Panc1 (cell line): ENCODE measurements around the gene THEM4. TPM values are rescaled to one million over a fixed set of nuclear protein-coding genes. Genes with fewer than 3 reads are reported as not detected.

ENCODE experiments used
- ATAC-seq: fragments of 200-7000 bp; cut with Tn5 transposase; 2 replicates; pipeline ENCODE4 v1.9.1; 2020; ENCODE audit warnings: mild to moderate bottlenecking, moderate library complexity
- BruUV-seq: library from RNA; stranded (reverse); fragments of 400-500 nt; replicated peaks from 2 replicates; lab custom pipeline; 2021; lab: Mats Ljungman, UMichigan
- CTCF ChIA-PET: fragments of 300-600 bp; sonication (Branson Sonifier 250); formaldehyde crosslinking; loops from one replicate; lab custom pipeline; 2022; ENCODE audit warnings: antibody characterized with exemption; lab: Charles Lee
- POLR2A ChIA-PET: fragments of 300-600 bp; sonication (Branson Sonifier 250); formaldehyde crosslinking; loops from one replicate; lab custom pipeline; 2022; ENCODE audit warnings: antibody characterized with exemption; lab: Charles Lee
- DNase-seq: peaks from one replicate; pipeline ENCODE4 v3.0.0-alpha.2; 2010; ENCODE audit warnings: low read depth, low spot score
- H3K27ac ChIP-seq: 2 replicates; pipeline ENCODE4 v1.5.1; 2011; ENCODE audit warnings: mild to moderate bottlenecking, low read length, inconsistent platforms
- H3K27me3 ChIP-seq: fragments of 200-500 bp; sonication (Bioruptor generic); 2 replicates; pipeline ENCODE4 v1.6.0; 2014; ENCODE audit warnings: low read length, inconsistent platforms; ENCODE audit not compliant: control insufficient read depth, insufficient read depth
- H3K36me3 ChIP-seq: fragments of 200-500 bp; sonication (Bioruptor generic); 2 replicates; pipeline ENCODE4 v1.5.1; 2014; ENCODE audit warnings: inconsistent platforms, mild to moderate bottlenecking, low read length, moderate library complexity; ENCODE audit not compliant: control insufficient read depth, insufficient read depth
- H3K4me1 ChIP-seq: 2 replicates; pipeline ENCODE4 v1.5.1; 2011; ENCODE audit warnings: inconsistent platforms, mild to moderate bottlenecking, low read length, moderate library complexity; ENCODE audit not compliant: control insufficient read depth, insufficient read depth
- H3K4me3 ChIP-seq, 2 experiments: 2 replicates each; pipeline ENCODE4 v1.5.1; 2011 to 2012; ENCODE audit warnings: low read depth in 2 of 2, low read length in 2 of 2, mild to moderate bottlenecking in 2 of 2, inconsistent platforms in 1 of 2, moderate library complexity in 1 of 2
- H3K9me3 ChIP-seq: fragments of 200-500 bp; sonication (Bioruptor generic); 2 replicates; pipeline ENCODE4 v1.5.1; 2014; ENCODE audit warnings: low read depth, mild to moderate bottlenecking, inconsistent platforms, low read length, moderate library complexity; ENCODE audit not compliant: control insufficient read depth, insufficient read depth
- CTCF ChIP-seq: fragments of 450-650 bp; IDR thresholded peaks from 2 replicates; pipeline ENCODE4 v1.5.1; 2017; ENCODE audit warnings: mild to moderate bottlenecking
- POLR2AphosphoS5 ChIP-seq: IDR thresholded peaks from 2 replicates; pipeline ENCODE4 v1.6.1; 2012; ENCODE audit warnings: mild to moderate bottlenecking, low read depth, low read length, moderate library complexity
- REST ChIP-seq, 2 experiments: IDR thresholded peaks; 2 replicates each; pipeline ENCODE4 v1.6.1; 2011 to 2012; ENCODE audit warnings: low read depth in 2 of 2, control low read depth in 1 of 2, low read length in 1 of 2, mild to moderate bottlenecking in 1 of 2, moderate library complexity in 1 of 2; ENCODE audit not compliant: insufficient read depth in 1 of 2
- SIN3A ChIP-seq: IDR thresholded peaks from 2 replicates; pipeline ENCODE4 v1.6.1; 2012; ENCODE audit warnings: low read depth, mild to moderate bottlenecking, low read length, moderate library complexity, borderline replicate concordance; ENCODE audit not compliant: insufficient read depth
- TCF7L2 ChIP-seq: IDR thresholded peaks from 2 replicates; pipeline ENCODE4 v1.6.1; 2011; ENCODE audit warnings: mild to moderate bottlenecking, low read depth, low read length, inconsistent platforms
- in situ Hi-C: cut with HindIII; loops from 2 replicates; pipeline ENCODE4 v1.10.0; 2016; ENCODE audit warnings: low sequenced_read_pairs, low pct_unique_long_range_greater_than_20kb
- intact Hi-C: fragments of 100-400 bp; cut with micrococcal nuclease; formaldehyde crosslinking; loops from one replicate; pipeline ENCODE4 v1.10.0; 2022; ENCODE audit not compliant: unreplicated experiment
- total RNA-seq: library from RNA; stranded (reverse); gene quantifications from one replicate; pipeline ENCODE4 v1.2.1, GENCODE V29; 2021; ENCODE audit not compliant: unreplicated experiment

THEM4 gene
- total RNA-seq, 1 experiment from 2014 or later = 21.8 TPM

GRCh38 chr1:151854658-151855057 lies 54.7 kb downstream of the THEM4 start:
- no peaks in the 10 kb centered on the region for H3K27me3 ChIP-seq
- no peak overlapping the region for H3K27ac ChIP-seq
- BruUV-seq = no TSS peak
- no peaks in the 10 kb centered on the region for H3K9me3 ChIP-seq
- intact Hi-C loops (no loop called here), in situ Hi-C loops (no loop called here)
- no peak overlapping the region for H3K4me3 ChIP-seq
- TF ChIP-seq REST (IDR thresholded peaks at IDR 0.05; ENCODE audit: insufficient read depth in 1 of 2, low read depth in 2 of 2, low read length in 1 of 2) = no peak
- TF ChIP-seq CTCF = no peak
- TF ChIP-seq SIN3A = no peak
- no peak for TF ChIP-seq POLR2AphosphoS5
- no peak for TF ChIP-seq TCF7L2
- POLR2A ChIA-PET = no interaction called here
- CTCF ChIA-PET = no interaction called here
- H3K4me1 ChIP-seq = no peaks in the 10 kb centered on the region
- no peak for DNase-seq
- H3K36me3 ChIP-seq = no peaks in the 10 kb centered on the region
- no peak for ATAC-seq

GRCh38 chr1:151853411-151853943 lies 55.8 kb downstream of the THEM4 start, which contains the start of gene THEM5:
Gene THEM5, minus strand, starts transcription at chr1:151853712. Its CDS starts 147 bp downstream, at chr1:151853565.
- no peak for TF ChIP-seq SIN3A
- no peak for TF ChIP-seq POLR2AphosphoS5
- TF ChIP-seq TCF7L2 = no peak
- TF ChIP-seq CTCF = no peak
- no peak for TF ChIP-seq REST (IDR thresholded peaks at IDR 0.05; ENCODE audit: insufficient read depth in 1 of 2, low read depth in 2 of 2, low read length in 1 of 2)
- Histone ChIP-seq H3K27me3 (no peaks in the 10 kb centered on the region), H3K27ac (no peak within 1 kb of the TSS), H3K4me1 (no peaks in the 10 kb centered on the region), H3K9me3 (no peaks in the 10 kb centered on the region), H3K36me3 (no peaks in the 10 kb centered on the region), H3K4me3 (no peak within 1 kb of the TSS)
- POLR2A ChIA-PET = no interaction called here
- intact Hi-C loops (no loop called here), in situ Hi-C loops (no loop called here)
- CTCF ChIA-PET = no interaction called here
- ATAC-seq = peak; percentile 65; the same call in 1 of the 2 replicates
- DNase-seq = no peak
- BruUV-seq = no TSS peak
